GM10266 (cell line): Measurements from ENCODE around the gene EPHA1.

Source experiments
- DNase-seq: peaks from one replicate; pipeline ENCODE4 v3.0.0; 2012; ENCODE audit errors: extremely low spot score
- CTCF ChIP-seq: IDR thresholded peaks from 2 replicates; pipeline ENCODE4 v1.5.1; 2012; ENCODE audit warnings: mild to moderate bottlenecking, low read depth; ENCODE audit not compliant: control insufficient read depth, insufficient read depth; ENCODE audit errors: missing control alignments

The EPHA1 gene

GRCh38 chr7:143390773-143391317 lies 17.8 kb downstream of the EPHA1 start:
- DNase-seq, result no peak
- TF ChIP-seq CTCF, result no peak

GRCh38 chr7:143390104-143390772 lies 18.4 kb downstream of the EPHA1 start:
- TF ChIP-seq CTCF, result no peak
- DNase-seq, result no peak

GRCh38 chr7:143389316-143390103 lies 19.1 kb downstream of the EPHA1 start:
- TF ChIP-seq CTCF, result no peak
- DNase-seq, result no peak

- no peak for TF ChIP-seq CTCF
Measured at GRCh38 chr7:143388491-143389101, 20.1 kb downstream of the EPHA1 start.

GRCh38 chr7:143388051-143388450 lies 20.6 kb downstream of the EPHA1 start:
- TF ChIP-seq CTCF, result no peak
- no peak for DNase-seq

More at GRCh38 chr7:143388491-143389101, 20.1 kb downstream of the EPHA1 start:
- no peak for DNase-seq

- no peak for DNase-seq
- TF ChIP-seq CTCF, result no peak
Measured at GRCh38 chr7:143387156-143387975, 21.3 kb downstream of the EPHA1 start.
